Prostate gland (tissue), 2 donors: ENCODE measurements around the gene LAMA3.

Experiments used
- CTCF ChIP-seq, 4 experiments: fragments of 200-600 bp in 2 of 4; fragments of 450-650 bp in 2 of 4; sonication (generic) in 2 of 4; IDR thresholded peaks; 1 replicate in 3 of 4; 2 replicates in 1 of 4; pipeline ENCODE4 v1.5.1; 2016 to 2019; ENCODE audit warnings: antibody characterized with exemption in 4 of 4, mild to moderate bottlenecking in 2 of 4, moderate library complexity in 2 of 4
- POLR2A ChIP-seq: fragments of 450-650 bp; IDR thresholded peaks from one replicate; pipeline ENCODE4 v1.6.1; 2016; ENCODE audit warnings: antibody characterized with exemption, mild to moderate bottlenecking
- POLR2AphosphoS5 ChIP-seq: sonication (generic); formaldehyde crosslinking; IDR thresholded peaks from one replicate; pipeline ENCODE4 v1.6.1; 2017; ENCODE audit warnings: antibody characterized with exemption

DNA sequence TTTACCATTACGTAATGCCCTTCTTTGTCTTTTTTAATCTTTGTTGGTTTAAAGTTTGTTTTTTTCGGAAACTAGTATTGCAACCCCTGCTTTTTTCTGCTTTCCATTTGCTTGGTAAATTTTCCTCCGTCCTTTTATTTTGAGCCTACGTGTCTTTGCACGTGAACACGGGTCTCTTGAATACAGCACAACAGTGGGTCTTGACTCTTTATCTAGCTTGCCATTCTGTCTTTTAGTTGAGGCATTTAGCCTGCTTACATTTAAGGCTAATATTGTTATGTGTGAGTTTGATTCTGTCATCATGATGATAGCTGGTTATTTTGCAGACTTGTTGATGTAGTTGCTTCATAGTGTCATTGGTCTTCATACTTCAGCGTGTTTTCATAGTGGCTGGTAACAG is 287.9 kb downstream of the LAMA3 start:
- TF ChIP-seq CTCF (IDR thresholded peaks at IDR 0.05) (no peak), POLR2AphosphoS5 (no peak), POLR2A (no peak)
